ENCODE measurements around the gene PM20D2. TPM values are rescaled to one million over a fixed set of nuclear protein-coding genes. Genes with fewer than 3 reads are reported as not detected.

The PM20D2 gene
- total RNA-seq, 2 donors from 2014 or later, result 11.9 to 48.4 TPM

GRCh38 chr6:89162047-89162371 is 16.2 kb downstream of the PM20D2 start:
- intact Hi-C loops (cut with DNase I), result no loop called here
- Histone ChIP-seq H3K9me3 (no peaks in the 10 kb centered on the region), H3K27me3 (replicated peaks; ENCODE audit: insufficient read depth) (no peaks in the 10 kb centered on the region), H3K4me3 (no peak overlapping the region), H3K4me1 (replicated peaks) (no peaks in the 10 kb centered on the region), H3K27ac (peak overlapping the region; percentile 38 to 55), H3K36me3 (no peaks in the 10 kb centered on the region)
- TF ChIP-seq POLR2A (IDR thresholded peaks at IDR 0.05), result no peak
- no peak for TF ChIP-seq CTCF (IDR thresholded peaks at IDR 0.05)
- peak; percentile 32 for TF ChIP-seq POLR2AphosphoS5 (IDR thresholded peaks at IDR 0.05)
- WGBS, result 47% methylated on average over 4 of the region's 4 CpGs
- DNase-seq (ENCODE audit: low spot score), result no peak

GRCh38 chr6:89172131-89172530 is 26.3 kb downstream of the PM20D2 start:
- Histone ChIP-seq H3K4me3 (no peak overlapping the region), H3K9me3 (no peaks in the 10 kb centered on the region), H3K4me1 (replicated peaks) (no peaks in the 10 kb centered on the region), H3K27ac (no peak overlapping the region), H3K36me3 (no peaks in the 10 kb centered on the region), H3K27me3 (replicated peaks; ENCODE audit: insufficient read depth) (no peaks in the 10 kb centered on the region)
- TF ChIP-seq POLR2AphosphoS5 (IDR thresholded peaks at IDR 0.05), result no peak
- no peak for TF ChIP-seq POLR2A (IDR thresholded peaks at IDR 0.05)
- TF ChIP-seq CTCF (IDR thresholded peaks at IDR 0.05), result no peak
- DNase-seq (ENCODE audit: low spot score), result no peak
- intact Hi-C loops (cut with DNase I), result no loop called here
- WGBS, result 30% methylated on average over 6 of the region's 6 CpGs

GRCh38 chr6:89173634-89174033 is 27.8 kb downstream of the PM20D2 start:
- Histone ChIP-seq H3K27ac (no peak overlapping the region), H3K4me1 (replicated peaks) (no peaks in the 10 kb centered on the region), H3K9me3 (no peaks in the 10 kb centered on the region), H3K36me3 (no peaks in the 10 kb centered on the region), H3K4me3 (no peak overlapping the region), H3K27me3 (replicated peaks; ENCODE audit: insufficient read depth) (no peaks in the 10 kb centered on the region)
- WGBS, result 48% methylated on average over 4 of the region's 4 CpGs
- TF ChIP-seq CTCF (IDR thresholded peaks at IDR 0.05), result no peak
- no peak for TF ChIP-seq POLR2A (IDR thresholded peaks at IDR 0.05)
- no peak for TF ChIP-seq POLR2AphosphoS5 (IDR thresholded peaks at IDR 0.05)
- no peak for DNase-seq (ENCODE audit: low spot score)
- intact Hi-C loops (cut with DNase I), result no loop called here

- Histone ChIP-seq H3K4me1 (replicated peaks) (no peaks in the 10 kb centered on the region), H3K27ac (no peak overlapping the region), H3K4me3 (no peak overlapping the region), H3K9me3 (no peaks in the 10 kb centered on the region), H3K36me3 (no peaks in the 10 kb centered on the region), H3K27me3 (replicated peaks; ENCODE audit: insufficient read depth) (no peaks in the 10 kb centered on the region)
- intact Hi-C loops (cut with DNase I), result no loop called here
- DNase-seq (ENCODE audit: low spot score), result no peak
- TF ChIP-seq POLR2AphosphoS5 (IDR thresholded peaks at IDR 0.05), result no peak
- no peak for TF ChIP-seq CTCF (IDR thresholded peaks at IDR 0.05)
- TF ChIP-seq POLR2A (IDR thresholded peaks at IDR 0.05), result no peak
- 94% methylated on average over 13 of the region's 13 CpGs for WGBS
Measured at GRCh38 chr6:89180112-89180511, 34.3 kb downstream of the PM20D2 start.

- Histone ChIP-seq H3K9me3 (no peaks in the 10 kb centered on the region), H3K27me3 (replicated peaks; ENCODE audit: insufficient read depth) (no peaks in the 10 kb centered on the region), H3K4me3 (no peak overlapping the region), H3K27ac (no peak overlapping the region), H3K36me3 (no peaks in the 10 kb centered on the region), H3K4me1 (replicated peaks) (no peaks in the 10 kb centered on the region)
- intact Hi-C loops (cut with DNase I), result no loop called here
- TF ChIP-seq POLR2AphosphoS5 (IDR thresholded peaks at IDR 0.05) (no peak), CTCF (IDR thresholded peaks at IDR 0.05) (no peak)
- no peak for DNase-seq (ENCODE audit: low spot score)
- WGBS, result 75% methylated on average over 1 of the region's 1 CpG
Measured at GRCh38 chr6:89180971-89181370, 35.1 kb downstream of the PM20D2 start.

All from prostate gland (tissue), 2 donors.